Glutamatergic neuron (in vitro differentiated cells): Measurements from ENCODE around the gene MAP3K12. TPM values are rescaled to one million over a fixed set of nuclear protein-coding genes. Genes with fewer than 3 reads are reported as not detected.

ENCODE experiments used
- DNase-seq: peaks from one replicate; pipeline ENCODE4 v3.0.0; 2022
- H3K27ac Mint-ChIP-seq: one replicate; pipeline ENCODE4 v1.8.0; 2020; ENCODE audit warnings: mild to moderate bottlenecking, mixed read lengths, inconsistent platforms; ENCODE audit not compliant: unreplicated experiment
- H3K27me3 Mint-ChIP-seq: one replicate; pipeline ENCODE4 v1.8.0; 2020; ENCODE audit warnings: mild to moderate bottlenecking, moderate library complexity, mixed read lengths, inconsistent platforms; ENCODE audit not compliant: unreplicated experiment
- H3K36me3 Mint-ChIP-seq: one replicate; pipeline ENCODE4 v1.8.0; 2020; ENCODE audit warnings: mild to moderate bottlenecking, mixed read lengths, inconsistent platforms; ENCODE audit not compliant: unreplicated experiment
- H3K4me1 Mint-ChIP-seq: one replicate; pipeline ENCODE4 v1.8.0; 2020; ENCODE audit warnings: mild to moderate bottlenecking, low read depth, mixed read lengths, inconsistent platforms; ENCODE audit not compliant: unreplicated experiment
- H3K4me3 Mint-ChIP-seq: one replicate; pipeline ENCODE4 v1.8.0; 2020; ENCODE audit warnings: mild to moderate bottlenecking, mixed read lengths, inconsistent platforms; ENCODE audit not compliant: unreplicated experiment
- H3K9me3 Mint-ChIP-seq: one replicate; pipeline ENCODE4 v1.8.0; 2020; ENCODE audit warnings: mild to moderate bottlenecking, moderate library complexity, mixed read lengths, inconsistent platforms; ENCODE audit not compliant: unreplicated experiment
- total RNA-seq: library from RNA; stranded (reverse); fragmentation: NEBNext Ultra II Directional; extraction: Animal tissue kit (Norgen Biotek cat#: 25700); gene quantifications from one replicate; pipeline ENCODE4 v1.2.1, GENCODE V29; 2021; ENCODE audit not compliant: unreplicated experiment
- TF ChIP-seq, protein P1 (sequence below): fragments of 200-600 bp; sonication (generic); IDR thresholded peaks from one replicate; pipeline ENCODE4 v1.5.0; 2021; ENCODE audit not compliant: partially characterized antibody, unreplicated experiment

MAP3K12 gene
- total RNA-seq, 1 donor from 2014 or later, result 94.2 TPM

DNA sequence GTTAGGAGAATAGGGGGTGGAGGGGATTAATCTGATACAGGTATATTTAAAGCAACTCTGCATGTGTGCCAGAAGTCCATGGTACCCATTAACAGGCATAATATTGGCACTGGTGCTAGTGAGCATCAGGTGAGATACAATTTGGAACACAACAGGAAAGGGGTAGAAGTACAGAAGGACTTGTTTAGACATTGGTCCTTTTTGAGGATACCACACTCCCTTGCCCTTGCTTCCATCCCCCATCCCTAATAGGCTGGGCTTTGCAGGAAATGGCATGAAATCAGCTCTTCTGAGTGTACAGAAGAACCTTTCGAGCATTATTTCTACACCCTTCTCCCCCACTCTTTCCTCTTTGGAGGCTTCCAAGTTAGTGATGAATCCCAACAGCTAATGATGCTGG, 31.0 kb downstream of the MAP3K12 start:
- TF ChIP-seq, protein P1, sequence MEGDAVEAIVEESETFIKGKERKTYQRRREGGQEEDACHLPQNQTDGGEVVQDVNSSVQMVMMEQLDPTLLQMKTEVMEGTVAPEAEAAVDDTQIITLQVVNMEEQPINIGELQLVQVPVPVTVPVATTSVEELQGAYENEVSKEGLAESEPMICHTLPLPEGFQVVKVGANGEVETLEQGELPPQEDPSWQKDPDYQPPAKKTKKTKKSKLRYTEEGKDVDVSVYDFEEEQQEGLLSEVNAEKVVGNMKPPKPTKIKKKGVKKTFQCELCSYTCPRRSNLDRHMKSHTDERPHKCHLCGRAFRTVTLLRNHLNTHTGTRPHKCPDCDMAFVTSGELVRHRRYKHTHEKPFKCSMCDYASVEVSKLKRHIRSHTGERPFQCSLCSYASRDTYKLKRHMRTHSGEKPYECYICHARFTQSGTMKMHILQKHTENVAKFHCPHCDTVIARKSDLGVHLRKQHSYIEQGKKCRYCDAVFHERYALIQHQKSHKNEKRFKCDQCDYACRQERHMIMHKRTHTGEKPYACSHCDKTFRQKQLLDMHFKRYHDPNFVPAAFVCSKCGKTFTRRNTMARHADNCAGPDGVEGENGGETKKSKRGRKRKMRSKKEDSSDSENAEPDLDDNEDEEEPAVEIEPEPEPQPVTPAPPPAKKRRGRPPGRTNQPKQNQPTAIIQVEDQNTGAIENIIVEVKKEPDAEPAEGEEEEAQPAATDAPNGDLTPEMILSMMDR, result no peak
- Mint-ChIP-seq H3K27me3 (peaks cover 6% of the 10 kb centered on the region), H3K27ac (peak overlapping the region; percentile 76), H3K36me3 (no peaks in the 10 kb centered on the region), H3K4me3 (no peak overlapping the region), H3K4me1 (peaks cover 7% of the 10 kb centered on the region), H3K9me3 (no peaks in the 10 kb centered on the region)
- no peak for DNase-seq

- H3K9me3 Mint-ChIP-seq, result no peaks in the 10 kb centered on the region
- H3K27ac Mint-ChIP-seq, result no peak overlapping the region
- no peaks in the 10 kb centered on the region for H3K36me3 Mint-ChIP-seq
- peaks cover 7% of the 10 kb centered on the region for H3K4me1 Mint-ChIP-seq
- DNase-seq, result no peak
- TF ChIP-seq, protein P1, result no peak
- peaks cover 6% of the 10 kb centered on the region for H3K27me3 Mint-ChIP-seq
- H3K4me3 Mint-ChIP-seq, result no peak overlapping the region
These were observed 31.4 kb downstream of the MAP3K12 start for GRCh38 chr12:53467880-53468279.

DNA sequence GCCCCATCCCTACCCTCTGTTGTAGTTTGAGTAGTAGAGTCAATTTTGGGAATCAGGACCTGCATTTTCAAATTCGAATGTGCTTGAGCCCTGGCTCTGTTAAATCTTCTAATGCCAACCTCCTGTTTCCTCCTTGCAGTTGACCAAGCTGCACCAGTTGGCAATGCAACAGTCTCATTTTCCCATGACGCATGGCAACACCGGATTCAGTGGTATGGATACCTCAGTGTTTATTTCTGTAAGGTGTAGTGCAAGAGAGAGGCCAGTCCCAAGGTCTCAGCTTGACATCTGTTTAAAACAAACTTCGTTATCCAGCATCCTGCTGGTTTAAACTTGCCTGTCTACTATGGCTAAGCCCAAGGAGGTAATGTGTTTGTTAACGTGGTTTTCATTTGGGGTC, 32.2 kb downstream of the MAP3K12 start:
- H3K36me3 Mint-ChIP-seq, result no peaks in the 10 kb centered on the region
- H3K27ac Mint-ChIP-seq, result no peak overlapping the region
- DNase-seq, result no peak
- peaks cover 6% of the 10 kb centered on the region for H3K27me3 Mint-ChIP-seq
- H3K4me1 Mint-ChIP-seq, result peaks cover 7% of the 10 kb centered on the region
- no peaks in the 10 kb centered on the region for H3K9me3 Mint-ChIP-seq
- H3K4me3 Mint-ChIP-seq, result no peak overlapping the region
- TF ChIP-seq, protein P1, result no peak

- TF ChIP-seq, protein P1, result no peak
- DNase-seq, result no peak
- Mint-ChIP-seq H3K36me3 (no peaks in the 10 kb centered on the region), H3K27ac (no peak overlapping the region), H3K27me3 (peaks cover 6% of the 10 kb centered on the region), H3K4me1 (peaks cover 5% of the 10 kb centered on the region), H3K9me3 (no peaks in the 10 kb centered on the region), H3K4me3 (no peak overlapping the region)
These were observed 32.6 kb downstream of the MAP3K12 start for GRCh38 chr12:53466640-53467039.

DNA sequence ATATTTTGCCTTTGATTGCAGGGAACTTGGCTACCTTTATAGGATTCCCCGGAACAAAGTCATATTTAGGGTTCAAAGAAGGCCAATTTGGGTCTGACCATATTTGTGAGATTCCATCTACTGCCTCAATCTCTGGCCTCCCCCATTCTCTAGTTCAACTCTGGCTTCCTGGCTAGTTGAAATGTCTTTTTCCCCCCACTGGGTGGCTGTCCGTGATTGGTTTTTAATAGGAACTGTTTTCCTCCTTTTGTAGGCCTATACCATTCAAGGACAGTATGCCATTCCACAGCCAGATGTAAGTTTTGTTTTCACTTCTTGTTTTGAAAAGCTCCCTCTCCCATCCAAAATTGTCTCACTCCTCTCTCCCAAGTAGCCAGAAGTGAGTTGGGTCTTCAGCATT, 33.6 kb downstream of the MAP3K12 start:
- DNase-seq, result no peak
- peaks cover 5% of the 10 kb centered on the region for H3K4me1 Mint-ChIP-seq
- H3K9me3 Mint-ChIP-seq, result no peaks in the 10 kb centered on the region
- peaks cover 4% of the 10 kb centered on the region for H3K27me3 Mint-ChIP-seq
- peak overlapping the region; percentile 48 for H3K27ac Mint-ChIP-seq
- no peak overlapping the region for H3K4me3 Mint-ChIP-seq
- H3K36me3 Mint-ChIP-seq, result no peaks in the 10 kb centered on the region
- TF ChIP-seq, protein P1, result no peak
